HS-5 (cell line): ENCODE measurements around the gene CFAP92.

Experiments
- DNase-seq: peaks from one replicate; pipeline ENCODE4 v3.0.0-alpha.2; 2012; ENCODE audit warnings: low read depth

CFAP92 gene

GRCh38 chr3:128983293-128984069 lies 10.4 kb downstream of the CFAP92 start:
- DNase-seq = no peak

- DNase-seq = no peak
These were observed 18.6 kb downstream of the CFAP92 start for GRCh38 chr3:128975276-128975675.

- no peak for DNase-seq
These were observed 19.8 kb downstream of the CFAP92 start for GRCh38 chr3:128973988-128974564.

- DNase-seq = no peak
These were observed 22.3 kb downstream of the CFAP92 start for GRCh38 chr3:128971421-128972100.

DNA sequence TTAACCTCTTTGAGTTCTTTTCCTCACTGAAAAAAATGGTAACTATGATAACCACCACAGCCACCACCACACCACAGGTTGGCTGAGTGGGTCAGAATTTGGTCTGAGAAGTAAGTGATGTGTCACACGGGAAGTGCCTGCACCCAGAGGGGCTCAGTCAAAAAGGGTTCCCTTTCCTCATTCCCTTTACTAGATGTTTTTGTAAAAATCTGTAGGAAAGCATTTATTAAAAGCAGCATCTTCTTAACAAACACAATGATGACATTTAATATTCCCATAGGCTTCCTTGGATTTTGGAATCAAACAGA lies 23.2 kb downstream of the CFAP92 start:
- DNase-seq = no peak

- no peak for DNase-seq
These were observed 23.7 kb downstream of the CFAP92 start for GRCh38 chr3:128969993-128970739.

- no peak for DNase-seq
These were observed 26.0 kb downstream of the CFAP92 start for GRCh38 chr3:128967748-128968355.

GRCh38 chr3:128965818-128966217 lies 28.1 kb downstream of the CFAP92 start:
- no peak for DNase-seq

DNA sequence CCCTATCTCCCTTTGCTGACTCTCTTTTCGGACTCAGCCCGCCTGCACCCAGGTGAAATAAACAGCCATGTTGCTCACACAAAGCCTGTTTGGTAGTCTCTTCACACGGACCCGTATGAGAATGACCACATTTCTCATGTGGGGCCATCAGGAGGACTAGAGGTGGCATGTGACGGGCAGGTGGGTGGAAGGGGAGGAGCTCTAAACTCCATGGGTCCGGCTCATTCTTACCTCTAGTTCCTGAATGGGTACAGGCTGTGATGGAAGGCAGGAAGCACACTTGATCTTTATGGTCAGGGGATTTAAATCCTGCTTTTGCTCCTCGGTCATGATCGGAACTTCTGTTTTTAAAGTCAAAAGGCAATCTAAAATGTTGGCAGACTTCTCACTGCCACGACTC lies 28.6 kb downstream of the CFAP92 start:
- no peak for DNase-seq

DNA sequence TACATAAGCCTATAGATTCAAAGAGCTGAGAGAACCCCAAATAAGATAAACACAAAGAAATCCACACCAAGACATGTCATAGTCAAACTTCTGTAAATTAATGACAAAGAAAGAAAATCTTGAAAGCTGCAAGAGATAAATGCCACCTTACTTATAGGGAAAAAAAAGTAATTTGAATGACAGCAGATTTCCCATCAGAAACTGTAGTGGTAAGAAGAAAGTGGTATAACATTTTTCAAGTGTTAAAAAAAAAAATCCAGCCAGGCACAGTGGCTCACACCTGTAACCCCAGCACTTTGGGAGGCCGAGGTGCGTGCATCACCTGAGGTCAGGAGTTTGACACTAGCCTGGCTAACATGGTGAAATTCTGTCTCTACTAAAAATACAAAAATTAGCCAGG lies 37.4 kb downstream of the CFAP92 start:
- DNase-seq = no peak

DNA sequence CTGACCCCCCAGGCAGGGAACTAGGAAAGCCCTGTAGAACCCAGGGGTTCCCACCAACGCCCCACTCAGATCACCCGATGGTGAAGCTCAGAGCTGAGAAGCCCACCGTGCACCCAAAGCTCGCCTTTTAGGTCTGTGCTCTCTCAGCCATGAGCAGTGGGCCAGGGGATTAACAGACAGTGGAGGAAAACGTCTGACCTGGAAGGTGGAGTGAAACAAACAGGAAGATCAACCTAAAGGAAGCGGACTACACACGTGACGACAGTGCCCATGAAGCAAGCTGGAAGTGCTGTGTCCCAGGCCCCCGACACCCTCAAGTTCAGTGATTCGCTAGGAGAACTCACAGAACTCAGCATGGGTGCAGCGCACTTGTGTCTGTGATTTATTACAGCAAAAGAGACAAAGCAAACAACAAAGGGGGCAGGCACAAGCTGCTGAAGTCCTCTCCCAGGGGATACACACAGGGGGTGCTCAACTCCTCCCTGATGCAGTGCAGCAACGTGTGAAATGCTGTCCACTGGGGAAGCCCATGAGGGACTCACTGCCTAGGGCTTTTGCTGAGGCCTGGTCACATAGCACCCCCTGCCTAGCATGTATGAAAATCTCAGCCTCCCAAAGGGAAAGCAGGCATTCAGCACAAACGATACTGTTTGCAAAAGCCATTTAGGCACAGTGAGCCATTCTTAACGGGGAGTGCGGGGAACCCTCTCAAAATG lies 43.5 kb downstream of the CFAP92 start:
- DNase-seq = no peak

DNA sequence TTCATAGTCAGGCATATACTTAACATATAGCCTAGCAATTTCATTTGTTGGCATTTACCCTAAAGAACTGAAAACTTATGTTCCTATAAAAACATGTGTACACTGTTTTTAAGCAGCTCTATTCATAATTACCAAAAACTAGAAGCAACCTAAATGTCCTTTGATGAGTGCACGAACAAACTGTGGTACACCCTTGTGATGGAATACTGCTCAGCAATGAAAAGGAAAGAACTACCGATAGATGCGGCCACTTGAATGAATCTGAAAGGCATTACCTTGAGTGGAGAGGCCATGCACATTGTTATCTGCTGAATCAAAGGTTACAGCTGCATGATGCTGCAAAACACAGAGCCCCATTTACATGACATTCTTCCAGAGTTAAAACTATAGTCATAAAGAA lies 44.7 kb downstream of the CFAP92 start:
- DNase-seq = no peak

GRCh38 chr3:128946411-128946810 lies 47.5 kb downstream of the CFAP92 start:
- DNase-seq = no peak

- DNase-seq = no peak
These were observed 48.0 kb downstream of the CFAP92 start for GRCh38 chr3:128945878-128946175.

DNA sequence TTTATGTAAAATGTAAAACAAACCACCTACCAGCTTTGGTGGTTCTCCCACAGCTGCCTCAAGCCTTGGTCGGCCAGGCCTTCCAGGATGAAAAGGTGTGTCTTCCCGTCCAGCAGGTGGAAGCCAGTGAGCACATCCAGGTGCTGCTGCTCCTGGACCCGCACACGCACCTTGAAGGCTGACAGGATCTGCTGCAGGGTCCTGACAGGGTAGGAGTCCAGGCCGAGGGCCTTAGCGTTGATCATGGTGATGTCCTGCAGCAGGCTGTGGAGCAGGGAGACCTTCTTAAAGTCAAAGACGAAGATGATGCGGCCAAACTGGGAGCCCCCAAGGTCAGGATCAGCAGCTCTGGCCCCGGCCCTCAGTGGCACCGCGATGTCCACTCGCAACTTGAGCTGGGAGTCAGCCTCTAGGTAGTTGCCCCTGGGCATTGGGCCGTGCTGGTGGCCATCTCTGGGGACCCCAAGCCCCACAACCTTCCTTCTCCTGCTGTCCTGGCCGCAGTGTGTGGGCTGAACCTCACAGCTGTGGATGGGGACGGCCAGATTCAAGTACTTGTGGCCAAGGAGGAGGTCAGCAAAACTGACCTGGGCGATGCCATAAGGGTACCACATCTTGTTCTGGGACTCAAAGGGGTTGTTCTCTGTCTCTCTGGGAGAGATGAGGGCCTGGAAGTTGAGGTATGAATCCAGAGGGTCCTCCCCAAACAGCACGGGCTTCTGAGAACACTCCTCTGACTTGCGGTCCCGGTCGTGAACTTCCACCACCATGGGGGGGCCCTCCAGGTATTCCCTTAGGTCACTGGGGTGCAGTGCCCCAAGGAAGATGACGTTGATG lies 48.6 kb downstream of the CFAP92 start:
- DNase-seq = no peak

DNA sequence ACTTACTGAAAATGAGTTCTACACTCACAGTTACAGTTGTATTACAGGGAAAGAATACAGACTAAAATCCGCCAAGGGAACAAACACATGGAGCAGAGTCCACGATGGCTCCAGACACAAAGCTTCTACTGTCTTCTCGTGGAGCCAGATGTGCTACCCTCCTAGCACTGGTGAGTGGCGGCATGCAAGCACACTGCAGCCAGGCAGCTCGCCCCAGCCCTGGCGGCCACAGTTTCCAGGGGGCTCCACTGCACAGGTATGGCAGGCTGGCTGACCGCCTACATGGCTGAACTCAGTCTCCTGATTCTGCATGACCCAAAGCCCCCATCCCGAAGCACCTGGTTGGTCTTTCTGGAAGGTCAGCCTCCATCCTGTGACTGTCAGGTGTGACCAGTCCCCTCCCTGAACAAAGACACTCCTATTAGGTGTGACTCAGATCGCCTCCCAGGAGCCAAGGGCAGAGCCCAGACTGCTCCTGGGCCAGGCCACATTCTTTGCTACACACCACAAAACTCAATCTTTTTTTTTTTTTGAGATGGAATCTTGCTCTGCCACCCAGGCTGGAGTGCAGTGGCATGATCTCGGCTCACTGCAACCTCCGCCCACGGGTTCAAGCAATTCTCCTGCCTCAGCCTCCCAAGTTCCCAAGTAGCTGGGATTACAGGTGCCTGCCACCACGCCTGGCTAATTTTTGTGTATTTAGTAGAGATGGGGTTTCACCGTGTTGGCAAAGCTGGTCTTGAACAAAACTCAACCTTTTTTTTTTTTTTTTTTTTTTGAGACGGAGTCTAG lies 51.5 kb downstream of the CFAP92 start:
- DNase-seq = no peak

DNA sequence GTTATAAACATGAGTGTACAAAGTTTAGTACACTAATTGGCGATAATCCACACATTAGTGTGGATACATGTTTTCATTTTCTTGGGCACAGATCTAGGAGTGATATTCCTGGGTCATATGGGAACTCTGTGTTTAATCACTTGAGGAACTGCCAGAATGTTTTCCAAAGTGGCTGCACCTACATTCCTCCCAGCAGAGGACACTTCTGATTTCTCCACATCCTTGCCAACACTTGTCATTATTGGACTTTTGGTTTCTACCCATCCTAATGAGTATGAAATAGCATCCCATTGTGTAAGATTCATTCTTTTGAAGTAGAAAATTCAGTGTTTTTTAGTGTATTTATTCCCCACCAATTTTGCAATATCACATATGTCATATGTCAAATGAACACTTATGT lies 53.6 kb downstream of the CFAP92 start:
- no peak for DNase-seq

- DNase-seq = no peak
These were observed 57.5 kb downstream of the CFAP92 start for GRCh38 chr3:128936341-128936740.

DNA sequence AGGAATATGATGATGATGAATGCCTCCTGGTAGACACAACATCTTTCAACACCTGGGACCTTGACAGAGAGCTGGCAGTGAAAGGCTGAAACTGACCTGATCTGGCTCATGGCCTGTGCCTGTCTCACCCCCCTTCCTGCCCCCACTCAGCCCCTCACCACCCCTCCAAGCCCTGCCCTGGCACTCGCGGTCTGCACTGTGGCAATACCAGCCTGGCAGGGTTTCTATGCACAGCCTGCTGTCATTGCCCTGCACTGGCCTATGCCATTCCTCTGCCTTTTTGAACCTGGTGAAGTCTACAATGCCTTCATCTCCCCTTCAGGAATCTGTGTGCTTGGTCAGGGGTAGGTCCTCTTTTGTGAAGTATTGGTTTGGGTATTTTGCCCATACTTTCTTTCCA lies 58.0 kb downstream of the CFAP92 start:
- no peak for DNase-seq

- DNase-seq = no peak
These were observed 60.0 kb downstream of the CFAP92 start for GRCh38 chr3:128933922-128934253.
